Left lung (tissue), 10 donors: ENCODE data around the gene PLEKHA5. TPM values are rescaled to one million over a fixed set of nuclear protein-coding genes. Genes with fewer than 3 reads are reported as not detected.
"Not testable (repeated sequence)": the region's sequence is repeated elsewhere in the genome, so short reads cannot be mapped to it uniquely, and the experiment has no call there.

Source experiments
- ATAC-seq: fragments of 200-7000 bp; cut with Tn5 transposase; one replicate; pipeline ENCODE4 v1.9.1; 2020; ENCODE audit warnings: moderate library complexity
- DNase-seq, 4 donors: peaks; one replicate each; pipeline ENCODE4 v3.0.0-alpha.2; 2013 to 2020
- H3K27ac ChIP-seq, 2 donors: fragments of 200-600 bp; sonication (generic) in 1 of 2; one replicate each; pipeline versions ENCODE4 v1.5.0 to v1.8.0; 2020 to 2021
- H3K27me3 ChIP-seq, 2 donors: fragments of 200-600 bp; sonication (generic) in 1 of 2; one replicate each; pipeline versions ENCODE4 v1.5.0 to v1.8.0; 2020 to 2021
- H3K36me3 ChIP-seq, 2 donors: fragments of 200-600 bp; sonication (generic) in 1 of 2; one replicate each; pipeline versions ENCODE4 v1.5.0 to v1.8.0; 2020 to 2021
- H3K4me1 ChIP-seq, 2 donors: fragments of 200-600 bp; one replicate each; pipeline ENCODE4 v1.8.0; 2021
- H3K4me3 ChIP-seq, 2 donors: fragments of 200-600 bp; sonication (generic) in 1 of 2; one replicate each; pipeline versions ENCODE4 v1.5.0 to v1.8.0; 2020 to 2021; ENCODE audit warnings: mild to moderate bottlenecking in 1 of 2
- H3K9me3 ChIP-seq, 2 donors: fragments of 200-600 bp; sonication (generic) in 1 of 2; one replicate each; pipeline versions ENCODE4 v1.5.0 to v1.8.0; 2020 to 2021
- CTCF ChIP-seq, 2 donors: fragments of 200-600 bp; sonication (generic) in 1 of 2; IDR thresholded peaks; one replicate each; pipeline versions ENCODE4 v1.5.0 to v1.8.0; 2021; ENCODE audit warnings: antibody characterized with exemption in 2 of 2
- intact Hi-C, 2 donors: fragments of 100-400 bp; cut with DNase I; formaldehyde crosslinking; loops; one replicate each; pipeline versions ENCODE4 v1.11.2 to v1.14.2; 2022
- polyA plus RNA-seq, 6 donors: library from polyadenylated mRNA; unstranded; fragments of 120-200 nt; gene quantifications; one replicate each; pipeline ENCODE4 v1.2.1, GENCODE V29; 2013; ENCODE audit not compliant: insufficient read length in 6 of 6
- total RNA-seq, 2 donors: library from RNA; stranded (reverse); fragmentation: NEBNext Ultra II Directional; extraction: Animal tissue kit (Norgen Biotek cat#: 25700); gene quantifications; one replicate each; pipeline ENCODE4 v1.2.1, GENCODE V29; 2021
- donor health status: DM: no; HTN: yes; CAD: no.
- donor health status: DM: no; HTN: no; CAD: no.

PLEKHA5 gene
- total and polyA plus RNA-seq, 8 donors: 20.4 to 43.6 (median 38.0) TPM

GRCh38 chr12:19398376-19399363 is 269.1 kb downstream of the PLEKHA5 start:
- no peak overlapping the region for H3K4me3 ChIP-seq
- DNase-seq (no peak), ATAC-seq (no peak)
- no peak for TF ChIP-seq CTCF (IDR thresholded peaks at IDR 0.05)
- H3K4me1 ChIP-seq: no peaks in the 10 kb centered on the region
- no peaks in the 10 kb centered on the region for H3K9me3 ChIP-seq
- intact Hi-C loops: no loop called here
- H3K27me3 ChIP-seq: no peaks in the 10 kb centered on the region
- no peaks in the 10 kb centered on the region for H3K36me3 ChIP-seq
- no peak overlapping the region for H3K27ac ChIP-seq

- H3K27me3 ChIP-seq, H3K4me1 ChIP-seq, H3K4me3 ChIP-seq, intact Hi-C loops, H3K36me3 ChIP-seq, DNase-seq, H3K9me3 ChIP-seq, ATAC-seq, H3K27ac ChIP-seq: not testable (repeated sequence)
Measured at GRCh38 chr12:19400649-19401285, 271.2 kb downstream of the PLEKHA5 start.

GRCh38 chr12:19402211-19402610 is 272.7 kb downstream of the PLEKHA5 start:
- Histone ChIP-seq H3K4me3 (no peak overlapping the region), H3K27ac (no peak overlapping the region)

GRCh38 chr12:19402743-19403431 is 273.4 kb downstream of the PLEKHA5 start:
- H3K4me3 ChIP-seq: no peak overlapping the region
- intact Hi-C loops: no loop called here
- H3K4me1 ChIP-seq: no peaks in the 10 kb centered on the region
- no peaks in the 10 kb centered on the region for H3K27me3 ChIP-seq
- TF ChIP-seq CTCF (IDR thresholded peaks at IDR 0.05): no peak
- H3K9me3 ChIP-seq: no peaks in the 10 kb centered on the region
- H3K36me3 ChIP-seq: no peaks in the 10 kb centered on the region
- ATAC-seq (peak; percentile 64), DNase-seq (peak in 1 of 4 donors; percentile 21)
- H3K27ac ChIP-seq: no peak overlapping the region

More at GRCh38 chr12:19402211-19402610, 272.7 kb downstream of the PLEKHA5 start:
- intact Hi-C loops: no loop called here
- Histone ChIP-seq H3K4me1 (no peaks in the 10 kb centered on the region), H3K9me3 (no peaks in the 10 kb centered on the region), H3K36me3 (no peaks in the 10 kb centered on the region), H3K27me3 (no peaks in the 10 kb centered on the region)
- no peak for TF ChIP-seq CTCF (IDR thresholded peaks at IDR 0.05)
- DNase-seq: no peak
- no peak for ATAC-seq

- no peak overlapping the region for H3K27ac ChIP-seq
- no peak for DNase-seq
- no peak overlapping the region for H3K4me3 ChIP-seq
- no peak for TF ChIP-seq CTCF (IDR thresholded peaks at IDR 0.05)
- H3K9me3 ChIP-seq: no peaks in the 10 kb centered on the region
- no peaks in the 10 kb centered on the region for H3K4me1 ChIP-seq
- ATAC-seq: no peak
- H3K36me3 ChIP-seq: no peaks in the 10 kb centered on the region
- intact Hi-C loops: no loop called here
- no peaks in the 10 kb centered on the region for H3K27me3 ChIP-seq
Measured at GRCh38 chr12:19404242-19404880, 274.8 kb downstream of the PLEKHA5 start.
